Liver (tissue), 9 donors: ENCODE results near the gene CASZ1. TPM values are rescaled to one million over a fixed set of nuclear protein-coding genes. Genes with fewer than 3 reads are reported as not detected.

ENCODE experiments used
- DNase-seq: peaks from one replicate; pipeline ENCODE4 v3.0.0-alpha.2; 2017; ENCODE audit warnings: low spot score
- H3K27ac ChIP-seq, 2 donors: one replicate each; pipeline ENCODE4 v1.7.0; 2013; ENCODE audit warnings: inconsistent platforms in 2 of 2, low read length in 2 of 2, control low read depth in 1 of 2, low read depth in 1 of 2, mild to moderate bottlenecking in 1 of 2
- H3K27me3 ChIP-seq, 4 donors: one replicate each; pipeline versions ENCODE4 v1.6.1 to v1.7.0; 2013; ENCODE audit warnings: low read length in 3 of 4, inconsistent platforms in 1 of 4, mild to moderate bottlenecking in 1 of 4, moderate library complexity in 1 of 4; ENCODE audit not compliant: control insufficient read depth in 4 of 4, insufficient read depth in 4 of 4
- H3K36me3 ChIP-seq, 4 donors: one replicate each; pipeline versions ENCODE4 v1.6.1 to v1.7.0; 2013; ENCODE audit warnings: low read length in 3 of 4, mild to moderate bottlenecking in 3 of 4, low read depth in 1 of 4, moderate library complexity in 1 of 4; ENCODE audit not compliant: control insufficient read depth in 4 of 4, insufficient read depth in 3 of 4
- H3K4me1 ChIP-seq, 4 donors: one replicate each; pipeline versions ENCODE4 v1.6.1 to v1.7.0; 2013; ENCODE audit warnings: low read length in 3 of 4, mild to moderate bottlenecking in 3 of 4, moderate library complexity in 1 of 4; ENCODE audit not compliant: control insufficient read depth in 4 of 4, insufficient read depth in 4 of 4
- H3K4me3 ChIP-seq, 3 donors: one replicate each; pipeline versions ENCODE4 v1.6.1 to v1.7.0; 2013; ENCODE audit warnings: low read length in 3 of 3, control low read depth in 1 of 3, low read depth in 1 of 3, mild to moderate bottlenecking in 1 of 3
- H3K9ac ChIP-seq, 2 donors: one replicate each; pipeline ENCODE4 v1.7.0; 2013; ENCODE audit warnings: low read length in 2 of 2, mild to moderate bottlenecking in 2 of 2, moderate library complexity in 2 of 2, control low read depth in 1 of 2, low read depth in 1 of 2
- H3K9me3 ChIP-seq, 4 donors: one replicate each; pipeline versions ENCODE4 v1.6.1 to v1.7.0; 2013; ENCODE audit warnings: low read length in 3 of 4; ENCODE audit not compliant: control insufficient read depth in 4 of 4
- EGR1 ChIP-seq, 2 donors: IDR thresholded peaks; 2 replicates each; pipeline ENCODE4 v1.6.1; 2016 to 2018; ENCODE audit warnings: antibody characterized with exemption in 2 of 2, low read depth in 2 of 2
- FOXA1 ChIP-seq: IDR thresholded peaks from 2 replicates; pipeline ENCODE4 v1.6.1; 2016; ENCODE audit warnings: antibody characterized with exemption
- FOXA2 ChIP-seq: IDR thresholded peaks from 2 replicates; pipeline ENCODE4 v1.6.1; 2016; ENCODE audit warnings: antibody characterized with exemption
- GABPA ChIP-seq, 2 donors: IDR thresholded peaks in 1 of 2; conservative IDR thresholded peaks in 1 of 2; 2 replicates each; pipeline ENCODE4 v1.6.1; 2016; ENCODE audit warnings: antibody characterized with exemption in 2 of 2, mild to moderate bottlenecking in 1 of 2, moderate library complexity in 1 of 2
- HNF4A ChIP-seq, 2 donors: conservative IDR thresholded peaks; 2 replicates each; pipeline ENCODE4 v1.6.1; 2016; ENCODE audit warnings: antibody characterized with exemption in 2 of 2, mild to moderate bottlenecking in 2 of 2
- HNF4G ChIP-seq: IDR thresholded peaks from 2 replicates; pipeline ENCODE4 v1.6.1; 2016; ENCODE audit warnings: antibody characterized with exemption
- JUND ChIP-seq, 2 donors: IDR thresholded peaks; 2 replicates each; pipeline ENCODE4 v1.6.1; 2016; ENCODE audit warnings: antibody characterized with exemption in 2 of 2
- RXRA ChIP-seq, 2 donors: IDR thresholded peaks; 2 replicates each; pipeline ENCODE4 v1.6.1; 2017 to 2018; ENCODE audit warnings: antibody characterized with exemption in 2 of 2, mild to moderate bottlenecking in 1 of 2
- SP1 ChIP-seq: IDR thresholded peaks from 2 replicates; pipeline ENCODE4 v1.6.1; 2018; ENCODE audit warnings: antibody characterized with exemption, mild to moderate bottlenecking
- TAF1 ChIP-seq: conservative IDR thresholded peaks from 2 replicates; pipeline ENCODE4 v1.6.1; 2016; ENCODE audit warnings: antibody characterized with exemption, mild to moderate bottlenecking
- YY1 ChIP-seq: IDR thresholded peaks from 2 replicates; pipeline ENCODE4 v1.6.1; 2016; ENCODE audit warnings: antibody characterized with exemption, mild to moderate bottlenecking
- WGBS: extraction: QIAGEN DNeasy Blood & Tissue Kit; methylation state at CpG from one replicate; pipeline ENCODE4 v1.1.7; 2013; 5-methylcytosine and 5-hydroxymethylcytosine counted together
- polyA plus RNA-seq, 2 donors: library from polyadenylated mRNA; stranded (reverse) in 1 of 2; unstranded in 1 of 2; fragments of 200-250 nt in 1 of 2; fragments of >200 nt in 1 of 2; fragmentation: Nextera tagmentation in 1 of 2; extraction: Ambion mirVana in 1 of 2; gene quantifications; one replicate each; pipeline versions ENCODE4 v1.2.1 to v1.2.3, GENCODE V29; 2013 to 2015
- total RNA-seq, 2 donors: library from RNA; depleted of rRNA; stranded (reverse); fragments of >200 nt; gene quantifications; one replicate each; pipeline ENCODE4 v1.2.3, GENCODE V29; 2014
- TF ChIP-seq, protein P1 (sequence below): IDR thresholded peaks from 2 replicates; pipeline ENCODE4 v1.6.1; 2016; ENCODE audit warnings: antibody characterized with exemption
- TF ChIP-seq, protein P2 (sequence below): IDR thresholded peaks from 2 replicates; pipeline ENCODE4 v1.6.1; 2016; ENCODE audit warnings: antibody characterized with exemption, mild to moderate bottlenecking
- TF ChIP-seq, protein P3 (sequence below): fragments of 150-350 bp; IDR thresholded peaks from 2 replicates; pipeline ENCODE4 v1.5.1; 2017; ENCODE audit warnings: improper control_type of control experiment, low read depth, low read length; ENCODE audit not compliant: missing input control
- TF ChIP-seq, protein P4 (sequence below): IDR thresholded peaks from 2 replicates; pipeline ENCODE4 v1.6.1; 2016; ENCODE audit warnings: antibody characterized with exemption
- donor health status: healthy.
- donor health status: healthy.
- donor health status: healthy.
- donor health status: healthy.
- donor health status: healthy.

CASZ1 gene
- total and polyA plus RNA-seq, 4 donors, result 1.0 to 3.5 (median 1.9) TPM

DNA sequence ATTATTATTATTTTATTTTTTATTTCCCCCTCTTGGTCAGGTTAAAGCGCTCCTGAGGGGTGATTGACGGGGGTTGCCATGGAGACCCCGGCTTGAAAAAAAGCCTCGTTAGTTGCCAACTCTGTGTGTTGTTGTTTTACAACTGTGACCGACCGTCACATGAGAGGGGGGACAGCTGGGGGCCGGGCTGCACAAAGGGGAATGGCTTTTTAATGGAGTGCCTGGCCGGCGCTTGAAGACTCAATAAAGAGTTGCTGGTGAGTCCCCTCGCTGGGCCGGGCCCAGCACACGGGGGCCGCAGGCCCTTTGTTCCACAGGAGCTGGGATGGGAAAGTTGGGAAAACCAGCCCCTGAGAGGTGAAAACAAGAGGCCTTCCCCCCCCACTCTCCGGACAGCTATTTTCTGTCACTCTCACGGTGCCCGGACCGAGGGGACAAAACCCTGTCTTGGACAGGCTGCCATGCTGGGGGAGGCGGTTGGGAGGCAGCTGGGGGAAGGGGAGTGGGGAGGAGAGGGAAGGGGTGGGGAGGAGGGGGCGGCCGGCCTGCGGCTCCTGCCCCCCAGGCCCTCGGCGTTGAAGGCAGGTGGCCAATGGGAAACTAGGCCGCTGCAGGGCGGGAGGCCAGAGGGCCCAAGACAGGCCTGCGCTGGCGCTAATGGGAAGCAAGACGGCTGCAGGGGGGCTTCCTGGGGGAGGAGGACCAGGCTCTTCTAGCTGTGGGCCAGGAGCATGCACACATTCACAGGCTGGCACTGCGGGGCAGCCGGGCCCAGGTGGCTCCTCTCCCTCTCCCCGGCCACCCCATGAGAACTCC is 67.6 kb downstream of the CASZ1 start:
- TF ChIP-seq SP1, result no peak
- TF ChIP-seq, protein P1, sequence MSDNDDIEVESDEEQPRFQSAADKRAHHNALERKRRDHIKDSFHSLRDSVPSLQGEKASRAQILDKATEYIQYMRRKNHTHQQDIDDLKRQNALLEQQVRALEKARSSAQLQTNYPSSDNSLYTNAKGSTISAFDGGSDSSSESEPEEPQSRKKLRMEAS, result no peak
- TF ChIP-seq TAF1, result no peak
- no peak for TF ChIP-seq FOXA2

DNA sequence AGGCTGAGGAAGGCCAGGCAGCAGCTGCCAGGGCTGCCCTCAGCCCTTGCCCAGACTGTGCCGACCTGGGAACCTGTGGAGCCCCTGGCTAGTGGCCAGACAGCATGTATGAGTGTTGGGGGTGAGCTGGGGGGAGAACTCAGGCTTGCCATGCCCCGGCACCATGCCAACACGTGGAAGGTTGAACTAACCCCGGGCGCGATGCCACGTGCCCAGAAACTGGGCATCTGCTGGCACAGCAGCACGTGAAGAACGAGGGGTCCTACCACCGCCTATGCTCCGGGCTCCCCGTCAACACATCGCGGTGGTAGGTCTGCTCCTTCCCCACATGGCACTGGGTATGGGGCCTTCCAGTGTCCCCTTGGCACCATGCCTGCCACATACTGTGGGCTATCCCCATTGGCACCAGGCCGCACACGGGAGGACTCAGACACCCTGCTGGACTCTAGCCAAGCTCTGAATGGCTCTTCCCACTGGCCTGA is 68.7 kb downstream of the CASZ1 start:
- WGBS, result 81% methylated on average over 16 of the region's 16 CpGs
- Histone ChIP-seq H3K9me3 (no peaks in the 10 kb centered on the region), H3K27me3 (no peaks in the 10 kb centered on the region), H3K4me3 (no peak overlapping the region), H3K4me1 (peaks cover 0 to 35% (median 26%) of the 10 kb centered on the region in 4 donors), H3K36me3 (no peaks in the 10 kb centered on the region), H3K27ac (no peak overlapping the region), H3K9ac (no peak overlapping the region)
- TF ChIP-seq, protein P2, sequence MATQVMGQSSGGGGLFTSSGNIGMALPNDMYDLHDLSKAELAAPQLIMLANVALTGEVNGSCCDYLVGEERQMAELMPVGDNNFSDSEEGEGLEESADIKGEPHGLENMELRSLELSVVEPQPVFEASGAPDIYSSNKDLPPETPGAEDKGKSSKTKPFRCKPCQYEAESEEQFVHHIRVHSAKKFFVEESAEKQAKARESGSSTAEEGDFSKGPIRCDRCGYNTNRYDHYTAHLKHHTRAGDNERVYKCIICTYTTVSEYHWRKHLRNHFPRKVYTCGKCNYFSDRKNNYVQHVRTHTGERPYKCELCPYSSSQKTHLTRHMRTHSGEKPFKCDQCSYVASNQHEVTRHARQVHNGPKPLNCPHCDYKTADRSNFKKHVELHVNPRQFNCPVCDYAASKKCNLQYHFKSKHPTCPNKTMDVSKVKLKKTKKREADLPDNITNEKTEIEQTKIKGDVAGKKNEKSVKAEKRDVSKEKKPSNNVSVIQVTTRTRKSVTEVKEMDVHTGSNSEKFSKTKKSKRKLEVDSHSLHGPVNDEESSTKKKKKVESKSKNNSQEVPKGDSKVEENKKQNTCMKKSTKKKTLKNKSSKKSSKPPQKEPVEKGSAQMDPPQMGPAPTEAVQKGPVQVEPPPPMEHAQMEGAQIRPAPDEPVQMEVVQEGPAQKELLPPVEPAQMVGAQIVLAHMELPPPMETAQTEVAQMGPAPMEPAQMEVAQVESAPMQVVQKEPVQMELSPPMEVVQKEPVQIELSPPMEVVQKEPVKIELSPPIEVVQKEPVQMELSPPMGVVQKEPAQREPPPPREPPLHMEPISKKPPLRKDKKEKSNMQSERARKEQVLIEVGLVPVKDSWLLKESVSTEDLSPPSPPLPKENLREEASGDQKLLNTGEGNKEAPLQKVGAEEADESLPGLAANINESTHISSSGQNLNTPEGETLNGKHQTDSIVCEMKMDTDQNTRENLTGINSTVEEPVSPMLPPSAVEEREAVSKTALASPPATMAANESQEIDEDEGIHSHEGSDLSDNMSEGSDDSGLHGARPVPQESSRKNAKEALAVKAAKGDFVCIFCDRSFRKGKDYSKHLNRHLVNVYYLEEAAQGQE, result no peak
- no peak for TF ChIP-seq YY1
- no peak for TF ChIP-seq RXRA (IDR thresholded peaks at IDR 0.05)
- TF ChIP-seq FOXA2, result no peak
- TF ChIP-seq, protein P1, result no peak
- TF ChIP-seq SP1, result no peak
- TF ChIP-seq, protein P3, sequence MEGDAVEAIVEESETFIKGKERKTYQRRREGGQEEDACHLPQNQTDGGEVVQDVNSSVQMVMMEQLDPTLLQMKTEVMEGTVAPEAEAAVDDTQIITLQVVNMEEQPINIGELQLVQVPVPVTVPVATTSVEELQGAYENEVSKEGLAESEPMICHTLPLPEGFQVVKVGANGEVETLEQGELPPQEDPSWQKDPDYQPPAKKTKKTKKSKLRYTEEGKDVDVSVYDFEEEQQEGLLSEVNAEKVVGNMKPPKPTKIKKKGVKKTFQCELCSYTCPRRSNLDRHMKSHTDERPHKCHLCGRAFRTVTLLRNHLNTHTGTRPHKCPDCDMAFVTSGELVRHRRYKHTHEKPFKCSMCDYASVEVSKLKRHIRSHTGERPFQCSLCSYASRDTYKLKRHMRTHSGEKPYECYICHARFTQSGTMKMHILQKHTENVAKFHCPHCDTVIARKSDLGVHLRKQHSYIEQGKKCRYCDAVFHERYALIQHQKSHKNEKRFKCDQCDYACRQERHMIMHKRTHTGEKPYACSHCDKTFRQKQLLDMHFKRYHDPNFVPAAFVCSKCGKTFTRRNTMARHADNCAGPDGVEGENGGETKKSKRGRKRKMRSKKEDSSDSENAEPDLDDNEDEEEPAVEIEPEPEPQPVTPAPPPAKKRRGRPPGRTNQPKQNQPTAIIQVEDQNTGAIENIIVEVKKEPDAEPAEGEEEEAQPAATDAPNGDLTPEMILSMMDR, result no peak
- no peak for TF ChIP-seq FOXA1
- TF ChIP-seq HNF4A (conservative IDR thresholded peaks at IDR 0.05), result no peak
- TF ChIP-seq GABPA (IDR thresholded peaks at IDR 0.05 in 1 of 2, conservative IDR thresholded peaks at IDR 0.05 in 1 of 2), result no peak
- TF ChIP-seq HNF4G, result no peak
- no peak for TF ChIP-seq JUND (IDR thresholded peaks at IDR 0.05)
- no peak for TF ChIP-seq EGR1 (IDR thresholded peaks at IDR 0.05; ENCODE audit: low read depth in 2 of 2)
- TF ChIP-seq, protein P4, sequence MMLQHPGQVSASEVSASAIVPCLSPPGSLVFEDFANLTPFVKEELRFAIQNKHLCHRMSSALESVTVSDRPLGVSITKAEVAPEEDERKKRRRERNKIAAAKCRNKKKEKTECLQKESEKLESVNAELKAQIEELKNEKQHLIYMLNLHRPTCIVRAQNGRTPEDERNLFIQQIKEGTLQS, result no peak
- no peak for DNase-seq

More for the DNA sequence above, 67.6 kb downstream of the CASZ1 start:
- Histone ChIP-seq H3K4me1 (peaks cover 0 to 35% (median 25%) of the 10 kb centered on the region in 4 donors), H3K4me3 (no peak overlapping the region), H3K27me3 (no peaks in the 10 kb centered on the region), H3K27ac (no peak overlapping the region), H3K9me3 (no peaks in the 10 kb centered on the region), H3K9ac (no peak overlapping the region), H3K36me3 (no peaks in the 10 kb centered on the region)
- WGBS, result 93% methylated on average over 31 of the region's 31 CpGs
- DNase-seq, result no peak
